Stimulated activated CD4-positive, alpha-beta T cell treated with anti-CD3 and anti-CD28 coated beads, Interleukin-12 subunit alpha, Interleukin-12 subunit beta, amount 100 ng/mL, for 24 hours (primary cell): ENCODE results near the gene ARHGAP24.
"Not testable (repeated sequence)": the region's sequence is repeated elsewhere in the genome, so short reads cannot be mapped to it uniquely, and the experiment has no call there.

Experiments used
- DNase-seq, 2 experiments: peaks; one replicate each; pipeline ENCODE4 v3.0.0-alpha.2; 2020; ENCODE audit warnings: low read depth in 2 of 2

Gene ARHGAP24

GRCh38 chr4:85860066-85860740 is 385.3 kb downstream of the ARHGAP24 start:
- DNase-seq = no peak

DNA sequence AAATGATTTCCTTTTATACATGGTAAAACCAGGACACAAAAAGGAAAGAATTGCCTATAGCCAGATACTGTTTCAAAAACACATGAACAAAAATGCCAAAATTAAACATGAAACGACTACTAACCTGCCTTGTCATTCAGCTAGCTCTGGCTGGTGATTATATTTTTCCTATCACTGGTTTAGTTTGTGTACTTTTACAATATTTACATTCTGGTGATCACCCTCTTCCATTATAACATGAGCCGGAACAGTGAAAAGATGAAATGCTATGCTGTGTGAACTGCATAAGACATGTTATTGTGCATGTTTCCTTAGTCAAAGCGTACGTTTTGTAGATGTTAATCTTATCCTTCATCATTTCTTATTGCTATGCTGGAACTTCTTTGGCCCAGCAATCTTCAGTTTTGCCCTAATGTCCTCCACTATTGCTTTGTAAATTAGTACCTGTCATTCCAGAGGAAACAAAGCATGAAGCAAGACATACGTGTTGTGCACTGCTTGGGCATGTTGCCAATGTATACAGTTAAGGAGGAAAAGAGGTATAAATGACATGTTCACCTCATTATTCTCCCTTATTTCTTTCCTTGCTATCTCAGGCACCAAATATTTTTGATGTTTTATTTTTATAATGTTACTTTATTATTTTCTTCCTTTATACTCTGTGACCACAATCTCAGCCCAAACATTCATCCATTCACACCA is 386.3 kb downstream of the ARHGAP24 start:
- DNase-seq = no peak

DNA sequence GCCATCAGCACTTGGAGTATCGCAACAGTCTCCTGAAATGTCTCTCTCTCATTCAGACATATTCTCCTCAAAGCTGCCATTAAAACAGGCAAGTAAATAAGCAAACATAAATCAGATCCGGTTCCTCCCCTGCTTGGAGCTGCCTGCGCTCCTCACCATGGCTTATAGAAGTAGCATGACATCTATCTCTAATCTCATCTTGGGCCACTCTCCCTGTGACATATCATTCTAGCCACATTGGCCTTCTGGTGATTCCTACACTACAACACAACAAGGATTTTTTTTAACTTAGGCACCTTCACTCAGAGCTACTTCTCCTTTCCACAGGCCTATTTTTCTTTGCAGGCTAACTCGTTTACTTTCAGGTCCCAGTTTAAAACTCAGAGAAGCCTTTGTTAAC is 387.9 kb downstream of the ARHGAP24 start:
- DNase-seq = no peak

- no peak for DNase-seq
These were observed 389.6 kb downstream of the ARHGAP24 start for GRCh38 chr4:85864259-85865205.

GRCh38 chr4:85865256-85865655 is 390.3 kb downstream of the ARHGAP24 start:
- no peak for DNase-seq

GRCh38 chr4:85866508-85866907 is 391.6 kb downstream of the ARHGAP24 start:
- no peak for DNase-seq

DNA sequence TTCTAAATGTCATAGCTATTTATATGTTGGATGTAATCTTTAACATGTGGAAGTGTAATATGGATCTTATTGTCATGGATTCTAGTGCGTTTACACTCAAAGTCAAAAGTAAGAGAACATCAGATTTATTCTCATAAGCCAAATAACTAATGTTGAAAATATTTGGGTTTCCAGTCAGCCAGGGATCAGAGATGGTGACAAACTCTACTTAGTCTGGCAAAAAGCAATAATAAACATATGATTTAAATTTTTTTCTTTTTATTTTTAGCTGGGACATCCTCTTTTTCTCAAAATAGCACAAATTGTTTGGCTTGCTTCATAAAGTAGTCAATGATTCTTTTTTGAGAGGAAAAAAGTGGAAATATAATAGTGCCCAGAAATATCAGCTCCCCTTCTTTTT is 392.3 kb downstream of the ARHGAP24 start:
- no peak for DNase-seq

- DNase-seq = no peak
These were observed 394.2 kb downstream of the ARHGAP24 start for GRCh38 chr4:85869181-85869580.

GRCh38 chr4:85870298-85871083 is 395.5 kb downstream of the ARHGAP24 start:
- DNase-seq = no peak

DNA sequence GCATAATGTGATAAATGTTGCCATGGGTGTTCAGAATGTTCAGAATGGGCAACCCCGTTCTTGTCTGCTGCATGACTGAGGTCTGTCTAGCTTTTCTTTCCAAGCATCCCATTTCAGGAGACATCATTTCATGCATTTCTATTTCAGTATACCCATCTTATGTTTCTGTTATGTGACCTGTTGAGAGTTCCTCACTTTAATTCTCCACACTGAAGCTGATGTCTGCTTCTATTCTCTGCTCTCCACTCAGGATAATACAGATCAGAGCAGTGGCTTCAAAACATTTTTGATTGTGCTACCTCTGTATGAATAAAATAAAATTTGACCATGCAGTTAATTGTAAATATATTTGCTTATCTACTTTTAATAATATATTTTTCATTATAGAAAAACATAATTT is 398.6 kb downstream of the ARHGAP24 start:
- no peak for DNase-seq

- DNase-seq = no peak
These were observed 404.6 kb downstream of the ARHGAP24 start for GRCh38 chr4:85879518-85879917.

- DNase-seq = no peak
These were observed 408.2 kb downstream of the ARHGAP24 start for GRCh38 chr4:85883180-85883579.

- DNase-seq = no peak
These were observed 409.3 kb downstream of the ARHGAP24 start for GRCh38 chr4:85884251-85884650.

DNA sequence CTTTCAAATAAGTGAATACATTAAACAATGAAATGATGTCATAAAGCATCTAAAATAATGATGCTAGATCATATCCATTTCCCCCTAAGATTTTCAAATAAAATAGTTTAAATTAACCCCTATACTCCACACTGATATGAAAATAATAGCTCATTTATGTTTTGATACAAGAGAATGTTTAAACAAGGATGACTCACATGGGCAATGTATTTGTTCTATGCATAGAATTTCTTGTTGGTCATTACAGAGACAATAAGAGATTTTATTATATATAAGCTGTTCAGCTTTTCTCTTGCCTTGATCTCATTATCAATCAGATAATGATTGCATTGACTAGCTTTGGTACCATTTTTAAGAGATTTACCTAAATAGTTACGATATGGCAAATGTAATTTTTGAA is 411.7 kb downstream of the ARHGAP24 start:
- no peak for DNase-seq

DNA sequence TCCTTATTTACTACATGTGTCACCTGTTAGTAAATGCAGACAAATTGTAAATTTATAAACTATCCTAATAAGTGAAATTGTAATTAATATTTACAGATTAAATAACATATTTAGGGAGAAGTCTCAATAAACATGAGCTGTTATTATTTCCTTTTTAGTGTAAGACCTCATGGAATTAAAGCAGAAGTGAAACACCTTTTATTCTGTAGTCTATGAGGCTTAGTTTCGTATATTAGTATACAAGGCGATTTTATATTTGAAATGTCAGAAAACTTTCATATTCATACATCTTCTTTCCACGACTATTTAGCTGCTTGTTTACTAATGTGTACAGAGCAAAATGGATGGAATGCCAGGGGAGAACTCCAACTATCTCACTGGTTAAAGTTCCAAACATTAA is 414.4 kb downstream of the ARHGAP24 start:
- no peak for DNase-seq

GRCh38 chr4:85895755-85896154 is 420.8 kb downstream of the ARHGAP24 start:
- no peak for DNase-seq

DNA sequence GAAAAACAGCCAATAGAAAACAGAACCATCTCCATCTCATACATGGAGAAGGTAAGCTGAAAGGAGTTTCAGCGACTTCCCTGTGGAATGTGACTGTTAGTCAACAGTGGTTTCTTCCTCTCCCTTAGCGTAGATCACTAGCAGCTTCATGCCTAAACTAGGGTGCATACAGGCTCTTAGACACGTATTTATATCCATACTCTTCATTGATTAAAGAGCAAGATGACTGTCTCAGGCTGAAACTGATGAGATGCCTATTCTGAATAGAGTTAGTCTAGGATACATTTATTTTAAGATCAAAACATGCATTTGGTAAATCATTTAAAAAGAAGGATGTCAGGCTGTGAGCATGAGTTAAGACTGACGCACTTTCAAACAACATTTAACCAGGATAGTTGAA is 423.3 kb downstream of the ARHGAP24 start:
- DNase-seq = no peak

- no peak for DNase-seq
These were observed 426.6 kb downstream of the ARHGAP24 start for GRCh38 chr4:85901500-85901899.

GRCh38 chr4:85902647-85903046 is 427.7 kb downstream of the ARHGAP24 start:
- DNase-seq = not testable (repeated sequence)

- no peak for DNase-seq
These were observed 430.8 kb downstream of the ARHGAP24 start for GRCh38 chr4:85905761-85906160.

DNA sequence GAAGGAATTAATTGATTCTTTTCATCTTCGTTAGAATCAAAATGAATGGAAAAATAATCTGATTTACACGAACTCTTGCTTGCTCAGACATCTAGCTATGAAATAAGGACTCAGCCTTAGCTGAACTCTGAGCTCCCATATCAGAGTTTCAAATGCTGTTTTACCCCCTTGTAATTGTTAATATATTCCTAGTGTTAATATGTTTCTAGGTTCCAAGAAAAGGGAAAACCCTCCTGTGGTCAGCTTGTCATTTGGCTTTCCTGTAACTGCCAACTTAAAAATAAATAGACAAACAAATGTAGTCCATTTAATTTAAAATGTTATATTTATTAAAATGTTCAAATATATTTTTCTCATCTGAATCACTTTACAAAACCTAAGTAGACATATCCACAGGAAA is 432.1 kb downstream of the ARHGAP24 start:
- no peak for DNase-seq

- no peak for DNase-seq
These were observed 434.9 kb downstream of the ARHGAP24 start for GRCh38 chr4:85909851-85910250.
